NCI-H524 treated with DMSO at 0.1 percent for 48 hours (cell line): ENCODE data around the gene RRP12.

Source experiments
- DNase-seq: peaks from one replicate; lab custom pipeline; 2025; lab: John Stamatoyannopoulos, UW

The RRP12 gene

DNA sequence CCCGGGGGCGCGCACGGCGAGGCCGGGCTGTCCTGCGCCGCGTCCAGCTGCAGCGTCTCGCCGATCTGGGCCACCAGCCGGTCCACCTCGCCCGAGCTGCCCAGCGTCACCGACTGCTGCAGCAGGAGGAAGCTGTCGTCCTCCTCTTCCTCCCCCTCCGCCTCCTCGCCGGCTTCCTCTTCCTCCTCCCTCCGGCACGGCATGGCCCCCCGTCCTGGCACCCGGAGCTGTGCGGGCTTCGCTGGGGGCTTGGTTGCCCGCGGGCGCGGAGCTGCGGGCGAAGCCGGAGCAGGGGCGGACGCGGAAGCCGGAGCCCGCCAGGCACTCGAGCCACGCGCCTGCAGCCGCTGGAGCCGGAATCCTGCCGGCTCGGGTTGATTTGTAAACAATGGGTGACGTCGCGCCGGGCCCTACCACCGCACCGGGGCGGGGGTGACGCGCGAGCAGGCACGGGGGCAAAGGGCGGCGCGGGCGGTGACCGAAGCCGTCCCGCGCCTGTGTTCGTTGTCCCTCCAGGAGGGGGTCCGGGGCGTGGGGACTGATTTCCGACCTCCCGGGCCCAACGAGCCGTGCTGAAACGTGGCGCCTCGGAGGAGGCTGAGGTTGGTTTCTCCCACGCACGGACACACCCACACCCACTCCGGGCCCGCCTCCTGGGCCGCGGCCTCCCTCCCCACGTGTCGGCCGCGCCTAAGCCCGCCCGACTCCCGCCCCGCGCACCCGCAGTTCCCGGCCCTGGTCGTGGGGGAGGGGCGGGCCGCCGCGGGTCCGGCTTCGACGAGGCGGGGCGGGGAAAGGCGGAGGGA is 66.6 kb downstream of the RRP12 start, which contains the start of gene FRAT2:
Gene FRAT2 (minus strand): TSS at position 360 of the 806 bp plus-strand sequence. CDS start 157 bp downstream, at position 203.
- no peak for DNase-seq

DNA sequence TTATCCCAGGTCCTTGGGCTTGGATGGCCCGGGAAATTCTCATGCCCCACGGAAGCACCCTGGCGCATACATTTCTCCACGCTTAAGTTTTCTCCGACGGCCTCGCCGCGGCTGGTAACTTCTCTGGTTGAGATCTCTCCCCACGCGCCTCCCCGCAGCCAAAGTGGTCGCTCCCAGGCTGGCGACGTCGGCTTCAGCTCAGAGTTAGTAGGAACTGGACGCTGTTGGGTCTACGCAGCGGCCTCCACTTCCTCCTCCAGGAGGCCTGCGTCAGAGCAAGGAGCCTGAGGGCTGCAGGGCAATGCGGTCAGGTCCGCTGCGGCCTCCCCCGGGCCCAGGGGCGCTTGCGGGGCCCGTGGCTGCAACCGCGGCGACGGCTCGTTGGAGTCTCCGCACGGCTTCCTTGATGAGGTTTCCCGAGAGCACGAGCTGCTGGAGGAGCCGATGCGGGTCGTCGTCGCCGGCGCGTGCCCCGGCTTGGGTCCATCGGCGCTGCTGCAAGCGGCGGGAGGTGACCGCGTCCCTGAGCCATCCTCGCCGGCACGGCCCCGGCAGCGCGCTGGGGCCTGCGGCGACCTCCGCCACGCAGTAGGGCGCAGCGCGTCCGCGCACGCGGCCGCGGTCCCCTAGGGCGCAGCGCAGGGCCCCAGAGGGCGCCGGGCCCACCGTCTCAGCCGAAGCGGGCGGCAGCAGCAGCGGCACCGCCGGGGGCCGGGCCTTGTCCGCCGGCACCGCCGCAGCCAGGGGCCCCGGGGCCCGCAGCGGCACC is 67.4 kb downstream of the RRP12 start:
- DNase-seq, result no peak

DNA sequence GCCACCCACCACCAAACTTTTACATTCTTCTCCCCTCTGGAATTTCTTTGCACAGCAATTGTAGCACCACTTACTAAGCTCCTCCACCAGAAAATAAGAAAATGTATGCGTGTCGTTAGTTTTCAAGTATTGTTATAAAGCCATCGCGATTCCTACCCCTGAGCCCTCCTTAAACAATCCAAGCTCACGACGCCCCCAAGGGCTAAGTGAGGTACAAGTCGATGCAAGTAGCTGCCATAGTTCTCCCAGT is 67.9 kb downstream of the RRP12 start:
- DNase-seq, result no peak

DNA sequence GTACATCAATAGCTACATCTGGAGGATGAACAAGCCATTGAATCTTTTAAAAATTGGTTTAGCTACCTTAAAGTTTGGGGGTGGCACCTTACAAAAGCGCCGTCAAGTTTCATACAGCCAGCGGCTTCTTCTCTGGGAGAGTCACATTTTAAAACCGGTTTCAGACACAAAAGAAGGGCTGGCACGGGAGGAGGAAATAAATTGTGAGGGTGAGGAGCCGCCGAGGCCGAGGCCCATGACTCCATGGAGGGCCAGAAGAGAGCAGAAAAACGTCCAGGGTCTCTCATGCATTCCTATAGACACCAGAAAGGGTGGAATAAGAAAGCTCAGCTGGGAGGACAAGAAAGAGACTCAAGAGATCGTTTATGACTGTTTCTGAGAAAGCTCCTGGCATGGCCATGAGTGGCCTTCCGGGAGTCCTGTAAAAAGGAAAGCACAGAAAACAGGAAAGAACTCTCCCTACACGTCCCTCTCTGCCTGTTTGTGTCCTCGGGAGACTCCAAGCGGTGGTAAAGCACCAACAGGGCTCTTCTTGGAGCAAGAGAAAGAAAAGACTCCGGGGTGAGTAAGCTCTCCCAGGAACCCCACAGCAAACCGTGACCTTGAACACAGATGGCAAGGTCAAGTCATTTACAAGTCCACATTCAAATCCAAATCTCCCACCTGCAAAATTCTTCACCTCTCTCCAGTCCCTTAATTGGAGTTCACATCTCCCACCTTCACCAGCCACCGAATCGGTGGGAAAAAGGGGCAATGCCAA is 68.4 kb downstream of the RRP12 start:
- no peak for DNase-seq

DNA sequence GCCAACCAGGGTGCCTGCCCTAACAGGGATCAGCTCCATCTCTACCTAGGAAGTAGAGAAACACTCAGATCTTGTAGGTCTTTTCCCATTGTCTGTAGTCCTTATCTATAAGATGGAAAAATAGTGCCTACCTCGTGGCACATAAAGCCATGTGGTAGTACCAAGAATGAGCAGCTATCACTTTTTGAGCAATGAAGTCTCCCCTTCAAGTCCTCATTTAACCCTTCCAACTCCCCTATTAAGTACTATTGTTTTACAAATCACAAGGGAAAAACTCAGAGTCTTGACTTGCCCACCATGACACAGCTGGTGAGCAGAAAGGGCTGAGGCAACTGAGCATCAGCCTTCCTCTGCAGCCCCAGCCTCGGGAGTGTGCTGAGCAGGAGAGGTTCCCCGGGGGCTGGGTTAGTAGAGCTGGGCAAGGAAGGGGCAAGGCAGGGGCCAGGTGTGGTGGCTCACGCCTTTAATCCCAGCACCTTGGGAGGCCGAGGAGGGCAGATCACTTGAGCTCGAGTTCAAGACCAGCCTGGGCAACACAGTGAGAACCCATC is 69.9 kb downstream of the RRP12 start:
- no peak for DNase-seq

DNA sequence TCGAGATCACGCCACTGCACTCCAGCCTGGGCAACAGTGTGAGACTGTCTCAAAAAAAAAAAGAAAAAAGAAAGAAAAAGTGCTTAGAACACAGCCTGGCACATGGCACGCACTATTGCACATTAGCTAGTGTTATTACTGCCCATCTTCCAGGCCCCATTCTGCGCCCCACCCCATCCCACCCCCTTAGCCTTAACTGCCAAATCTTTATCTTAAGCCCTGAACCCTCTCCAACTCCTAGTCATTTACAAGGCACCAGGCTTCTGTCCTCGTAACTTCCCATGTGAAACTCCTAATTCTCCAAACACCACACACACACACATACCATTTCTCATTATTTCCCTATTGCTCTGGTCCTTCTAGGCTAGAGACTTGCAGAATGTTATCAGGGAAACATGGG is 71.4 kb downstream of the RRP12 start:
- no peak for DNase-seq

DNA sequence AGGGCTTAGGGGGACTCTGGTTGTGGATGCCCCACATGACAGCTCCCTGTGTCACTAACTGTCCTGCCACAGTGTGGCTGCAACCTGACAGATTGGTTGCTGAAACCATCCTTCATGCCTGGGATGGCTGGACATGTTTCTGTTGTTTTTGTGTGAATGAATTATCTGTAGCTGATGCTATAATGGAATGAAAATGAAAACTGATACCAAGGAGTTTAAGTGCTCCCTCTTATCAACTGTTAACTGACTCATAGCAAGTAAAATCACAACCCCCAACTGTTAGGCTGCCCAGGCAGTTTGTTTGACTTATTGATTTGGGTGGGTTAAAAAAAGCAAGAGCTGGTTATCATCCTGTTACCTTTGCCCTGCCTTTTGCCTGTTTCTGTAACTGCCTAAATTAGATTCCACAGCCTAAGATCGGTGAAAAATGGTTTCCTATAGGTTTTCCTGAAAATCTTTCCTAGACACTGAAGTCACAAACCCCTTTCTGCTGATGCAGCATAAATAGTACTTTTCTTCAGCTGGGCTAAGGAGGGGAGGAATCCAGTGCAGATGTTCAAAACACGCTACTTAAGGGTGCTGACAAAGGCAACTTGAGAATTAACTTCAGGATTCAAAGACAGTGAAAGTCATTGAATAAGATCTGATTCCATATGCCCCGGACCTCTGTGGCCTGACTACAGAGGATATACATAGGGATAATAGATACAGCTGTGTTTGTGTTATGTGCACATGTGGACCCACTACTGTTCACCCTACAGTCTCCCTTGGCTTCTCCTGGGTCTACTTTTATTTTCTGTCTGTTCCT is 72.3 kb downstream of the RRP12 start:
- no peak for DNase-seq

DNA sequence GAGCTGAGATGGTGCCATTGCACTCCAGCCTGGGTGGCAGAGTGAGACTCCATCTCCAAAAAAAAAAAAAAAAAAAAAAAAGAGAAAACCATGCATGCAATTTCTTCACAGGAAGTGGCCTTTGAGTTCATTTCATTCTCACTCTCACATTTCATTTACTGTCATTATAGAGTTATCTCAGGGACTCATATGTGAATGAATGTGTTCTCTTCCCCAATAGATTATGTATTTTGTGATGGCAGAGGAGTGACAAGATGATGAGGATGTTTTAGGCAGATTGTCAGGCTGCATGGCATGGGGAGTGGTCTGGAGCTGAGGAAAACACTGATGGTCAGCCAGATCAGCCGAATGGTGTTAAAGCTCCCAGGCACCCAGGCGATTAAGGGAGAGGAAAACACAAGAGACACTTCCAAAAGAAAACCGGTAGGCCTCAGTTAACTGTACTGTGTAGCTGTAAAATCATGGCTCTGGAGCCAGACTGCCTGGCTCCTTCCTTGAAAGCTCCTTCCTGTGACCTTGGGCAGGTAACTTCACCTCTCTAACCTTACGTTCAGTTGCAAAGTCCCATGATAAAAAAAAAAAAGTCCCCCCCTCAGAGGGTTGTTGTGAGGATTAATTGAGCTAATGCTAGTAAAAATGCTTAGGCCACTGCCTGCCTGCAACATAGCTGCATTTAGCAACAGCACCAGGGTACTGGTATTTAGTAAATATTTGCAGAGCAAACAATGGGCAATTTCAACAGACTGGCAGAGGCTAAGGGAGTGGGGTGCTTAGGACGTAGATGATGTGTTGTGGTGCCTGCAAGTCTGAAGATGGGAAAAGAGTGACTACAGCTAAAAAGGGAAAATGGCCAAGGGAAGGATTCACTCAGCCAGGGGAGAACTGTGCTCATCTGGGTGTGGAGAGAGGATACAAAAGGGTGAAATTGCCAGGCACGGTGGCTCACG is 73.5 kb downstream of the RRP12 start:
- DNase-seq, result no peak

DNA sequence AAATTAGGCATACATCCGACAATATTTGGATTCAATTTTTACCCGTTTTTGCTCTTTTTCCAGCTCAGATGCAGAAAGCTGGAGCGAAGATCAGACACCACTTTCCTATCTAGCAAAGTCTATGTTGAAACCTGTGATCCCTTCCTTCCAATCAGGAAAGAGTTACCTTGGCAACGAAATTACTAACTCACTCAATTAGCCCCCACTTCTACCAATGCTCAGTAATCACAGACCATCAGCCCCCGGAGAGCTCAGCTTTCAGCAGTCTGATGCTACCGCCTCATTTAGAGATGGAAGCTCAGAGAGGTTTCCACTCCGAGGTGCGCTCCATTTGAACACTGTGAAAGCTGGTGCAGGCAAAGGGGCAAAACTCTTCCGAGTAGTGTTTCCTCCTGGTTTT is 75.4 kb downstream of the RRP12 start:
- DNase-seq, result no peak

DNA sequence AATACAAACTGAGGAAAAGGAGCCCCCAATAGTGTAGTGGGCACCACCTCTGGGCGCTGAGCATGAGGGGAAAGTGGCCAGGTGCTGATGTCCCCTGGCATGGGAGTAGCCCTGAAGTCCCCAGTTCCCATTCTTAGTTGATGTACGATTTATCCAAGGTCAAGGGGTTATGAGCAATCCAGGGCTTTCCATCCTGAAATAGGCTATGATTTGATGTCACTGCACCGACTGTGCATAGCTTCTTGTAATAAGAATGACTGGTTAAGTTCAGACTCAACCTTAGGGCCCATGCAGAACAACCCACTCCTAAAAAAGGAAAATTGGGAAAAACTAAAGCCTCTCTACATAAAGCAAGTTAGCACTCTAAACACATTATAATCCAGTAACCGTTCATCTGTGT is 77.6 kb downstream of the RRP12 start:
- DNase-seq, result no peak

DNA sequence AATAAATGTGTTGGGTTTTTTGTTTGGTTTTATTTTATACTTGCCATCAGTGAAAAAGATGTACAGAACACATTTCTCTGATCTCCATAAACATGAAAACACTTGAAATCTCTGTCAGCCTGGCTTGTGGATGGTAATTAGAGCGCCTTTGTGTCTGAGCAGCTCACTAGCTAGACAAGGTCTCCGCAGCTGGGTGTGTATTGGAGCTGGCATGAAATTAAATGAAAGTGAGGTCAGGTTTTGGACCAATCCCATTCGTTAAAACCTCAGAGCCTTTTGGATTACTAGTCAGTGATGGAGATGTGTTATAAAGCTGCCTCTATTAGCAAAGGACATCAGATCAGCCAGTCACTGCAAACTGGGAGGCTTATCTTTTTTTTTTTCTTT is 79.3 kb downstream of the RRP12 start:
- DNase-seq, result no peak

DNA sequence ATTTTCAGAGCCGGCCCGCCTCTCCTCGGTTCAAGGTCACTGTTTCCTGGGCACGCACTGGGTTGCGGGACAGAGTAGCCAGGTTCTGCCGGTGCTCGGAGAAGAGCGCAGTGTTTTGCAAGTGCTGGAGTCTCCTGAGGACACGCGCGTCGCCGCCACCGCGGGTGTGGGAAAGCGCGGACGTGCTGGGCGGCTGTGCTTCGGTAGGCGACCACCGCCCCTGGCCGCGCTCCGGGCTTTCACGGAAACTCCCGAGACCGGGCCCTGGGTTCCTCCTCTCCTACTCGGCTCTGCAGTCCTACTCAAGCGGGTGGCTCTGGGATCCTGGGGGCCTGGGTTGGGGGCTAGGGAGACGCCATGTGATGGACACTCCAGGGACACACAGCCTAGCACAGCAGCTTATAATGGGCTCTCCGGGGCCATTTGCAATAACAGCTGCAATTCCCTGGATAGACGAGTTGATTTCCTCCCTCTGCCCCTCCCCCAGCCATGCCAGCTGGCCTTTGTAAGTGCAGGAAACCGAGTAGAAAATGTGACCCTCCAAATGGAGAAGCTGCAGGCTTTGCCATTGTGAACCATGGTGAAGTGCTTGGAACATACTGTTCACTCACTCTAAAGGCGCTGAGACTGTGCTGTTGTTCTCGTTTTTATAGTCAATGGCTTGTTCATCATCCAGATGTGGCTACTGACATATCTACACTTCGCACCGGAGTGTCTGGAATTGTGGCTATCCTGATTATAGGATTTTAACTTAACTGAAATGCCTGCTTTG is 79.9 kb downstream of the RRP12 start:
- DNase-seq, result no peak

DNA sequence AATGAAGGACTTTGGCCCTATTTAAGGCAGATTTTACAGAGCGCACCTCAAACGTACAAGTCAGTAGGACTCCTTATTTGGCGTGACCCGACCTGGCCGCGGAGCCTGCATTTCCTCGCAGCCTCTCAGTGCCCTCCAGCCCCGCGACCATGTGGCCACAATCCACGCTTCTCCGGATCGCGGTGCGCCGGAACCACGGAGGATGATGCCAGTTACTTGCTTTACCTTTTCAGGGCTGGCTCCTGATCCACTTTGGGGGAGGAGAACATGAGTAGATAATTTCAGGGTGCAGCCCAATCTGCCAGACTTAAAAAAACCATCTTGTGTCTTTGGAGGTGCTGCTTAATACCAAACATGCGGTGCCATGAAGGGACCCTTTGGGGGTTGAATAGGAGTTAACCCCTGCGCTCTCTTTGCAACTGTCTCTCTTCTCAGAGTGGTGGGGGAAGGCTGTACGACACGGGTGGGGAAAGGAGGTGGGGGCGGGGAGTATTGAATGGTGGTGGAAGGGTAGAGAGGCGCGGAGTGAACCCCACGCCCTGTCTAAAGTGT is 80.6 kb downstream of the RRP12 start:
- DNase-seq, result no peak

DNA sequence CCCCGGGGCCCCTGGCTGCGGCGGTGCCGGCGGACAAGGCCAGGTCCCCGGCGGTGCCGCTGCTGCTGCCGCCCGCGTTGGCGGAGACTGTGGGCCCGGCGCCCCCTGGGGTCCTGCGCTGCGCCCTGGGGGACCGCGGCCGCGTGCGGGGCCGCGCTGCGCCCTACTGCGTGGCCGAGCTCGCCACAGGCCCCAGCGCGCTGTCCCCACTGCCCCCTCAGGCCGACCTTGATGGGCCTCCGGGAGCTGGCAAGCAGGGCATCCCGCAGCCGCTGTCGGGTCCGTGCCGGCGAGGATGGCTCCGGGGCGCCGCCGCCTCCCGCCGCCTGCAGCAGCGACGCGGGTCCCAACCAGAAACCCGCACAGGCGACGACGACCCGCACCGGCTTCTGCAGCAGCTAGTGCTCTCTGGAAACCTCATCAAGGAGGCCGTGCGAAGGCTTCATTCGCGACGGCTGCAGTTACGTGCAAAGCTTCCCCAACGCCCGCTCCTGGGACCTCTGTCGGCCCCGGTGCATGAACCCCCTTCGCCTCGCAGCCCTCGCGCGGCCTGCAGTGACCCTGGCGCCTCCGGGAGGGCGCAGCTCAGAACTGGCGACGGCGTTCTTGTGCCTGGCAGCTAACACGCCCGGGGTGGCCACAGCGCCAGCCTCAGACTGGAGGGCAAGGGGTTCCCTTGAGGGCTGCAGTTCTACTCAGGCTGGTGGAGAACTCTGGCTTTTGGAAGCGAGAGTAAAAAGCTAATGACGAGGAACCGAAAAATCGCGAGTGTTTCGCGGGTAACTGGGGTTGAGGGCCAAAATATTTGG is 81.3 kb downstream of the RRP12 start:
- DNase-seq, result no peak

DNA sequence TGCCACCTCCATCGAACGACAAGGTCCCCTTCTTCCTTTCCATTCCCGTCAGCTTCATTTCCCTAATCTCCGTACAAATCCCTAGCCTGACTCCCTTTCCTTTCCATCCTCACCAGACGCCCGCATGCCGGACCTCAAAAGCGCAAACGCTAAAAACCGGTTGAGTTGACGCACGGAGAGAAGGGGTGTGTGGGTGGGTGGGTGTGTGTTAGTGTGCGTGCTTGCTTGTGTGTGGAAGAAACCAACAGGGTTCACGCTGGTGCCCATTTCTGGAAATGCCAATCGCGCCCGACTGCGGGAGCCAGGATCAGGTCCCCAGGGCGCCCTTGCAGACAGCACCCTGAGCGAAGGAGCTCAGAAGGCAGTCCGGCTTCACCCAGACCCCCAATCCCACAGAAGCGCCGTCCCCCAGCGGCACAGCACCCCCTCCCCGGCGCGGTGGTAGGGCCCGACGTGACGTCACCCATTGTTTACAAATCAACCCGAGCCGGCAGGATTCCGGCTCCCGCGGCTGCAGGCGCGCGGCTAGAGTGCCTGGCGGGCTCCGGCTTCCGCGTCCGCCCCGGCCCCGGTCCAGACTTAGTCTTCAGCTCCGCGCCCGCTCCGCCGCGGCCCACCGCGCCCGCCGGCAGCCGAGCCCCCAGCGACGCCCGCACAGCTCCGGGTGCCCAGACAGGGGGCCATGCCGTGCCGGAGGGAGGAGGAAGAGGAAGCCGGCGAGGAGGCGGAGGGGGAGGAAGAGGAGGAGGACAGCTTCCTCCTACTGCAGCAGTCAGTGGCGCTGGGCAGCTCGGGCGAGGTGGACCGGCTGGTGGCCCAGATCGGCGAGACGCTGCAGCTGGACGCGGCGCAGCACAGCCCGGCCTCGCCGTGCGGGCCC is 82.1 kb downstream of the RRP12 start, which contains the start of gene FRAT1:
Gene FRAT1 (plus strand): TSS at position 500 of the 880 bp plus-strand sequence. CDS start 183 bp downstream, at position 683.
- DNase-seq, result no peak

DNA sequence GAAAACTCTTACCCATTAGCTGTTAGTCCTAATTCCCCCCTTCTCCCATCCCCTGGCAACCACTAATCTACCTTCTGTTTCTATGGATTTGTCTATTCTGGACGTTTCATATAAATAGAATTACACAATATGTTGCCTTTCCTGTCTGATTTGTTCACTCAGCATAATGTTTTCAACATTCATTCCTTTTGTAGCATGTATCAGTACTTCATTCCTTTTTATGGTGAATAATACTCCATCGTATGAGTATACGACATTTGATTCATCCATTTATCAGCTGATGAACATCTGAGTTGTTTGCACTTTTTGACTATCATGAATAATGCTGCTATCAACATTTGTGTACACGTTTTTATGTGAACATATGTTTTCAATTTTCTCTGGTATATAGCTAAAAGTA is 86.5 kb downstream of the RRP12 start:
- DNase-seq, result no peak

DNA sequence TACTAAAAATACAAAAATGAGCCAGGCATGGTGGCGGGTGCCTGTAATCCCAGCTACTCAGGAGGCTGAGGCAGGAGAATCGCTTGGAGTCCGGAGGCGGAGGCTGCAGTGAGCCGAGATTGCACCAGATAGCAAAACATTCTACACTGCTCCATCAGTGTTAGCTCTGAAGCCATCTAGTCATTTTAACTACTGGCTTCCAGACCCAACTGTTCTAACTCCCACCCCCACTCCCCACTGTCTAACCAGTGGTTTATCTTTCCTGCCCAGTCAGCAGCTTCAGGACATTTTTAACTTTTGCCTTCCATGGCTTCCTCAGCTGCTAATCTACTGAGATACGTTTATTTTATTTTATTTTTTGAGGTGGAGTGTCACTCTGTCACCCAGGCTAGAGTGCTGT is 88.2 kb downstream of the RRP12 start:
- no peak for DNase-seq
